Mononuclear cell (primary cell): Measurements from ENCODE around the gene HIBCH. TPM values are rescaled to one million over a fixed set of nuclear protein-coding genes. Genes with fewer than 3 reads are reported as not detected.
"Not testable (repeated sequence)": the region's sequence is repeated elsewhere in the genome, so short reads cannot be mapped to it uniquely, and the experiment has no call there.

Experiments
- H3K27me3 ChIP-seq: 2 replicates; pipeline ENCODE4 v1.6.0; 2011; ENCODE audit warnings: low read length, control low read depth; ENCODE audit not compliant: insufficient read depth
- H3K4me1 ChIP-seq: 2 replicates; pipeline ENCODE4 v1.5.1; 2011; ENCODE audit warnings: mild to moderate bottlenecking, low read length, control low read depth; ENCODE audit not compliant: insufficient read depth
- H3K4me3 ChIP-seq: 2 replicates; pipeline ENCODE4 v1.5.1; 2011; ENCODE audit warnings: mild to moderate bottlenecking, low read length, moderate library complexity
- H3K9me3 ChIP-seq: 2 replicates; pipeline ENCODE4 v1.5.1; 2011; ENCODE audit warnings: low read depth, mild to moderate bottlenecking, control low read depth, low read length
- total RNA-seq: library from RNA; depleted of rRNA; stranded (reverse); fragments of >200 nt; gene quantifications from one replicate; pipeline ENCODE4 v1.2.3, GENCODE V29; 2012

Gene HIBCH
- total RNA-seq, 1 donor = 2.0 TPM

DNA sequence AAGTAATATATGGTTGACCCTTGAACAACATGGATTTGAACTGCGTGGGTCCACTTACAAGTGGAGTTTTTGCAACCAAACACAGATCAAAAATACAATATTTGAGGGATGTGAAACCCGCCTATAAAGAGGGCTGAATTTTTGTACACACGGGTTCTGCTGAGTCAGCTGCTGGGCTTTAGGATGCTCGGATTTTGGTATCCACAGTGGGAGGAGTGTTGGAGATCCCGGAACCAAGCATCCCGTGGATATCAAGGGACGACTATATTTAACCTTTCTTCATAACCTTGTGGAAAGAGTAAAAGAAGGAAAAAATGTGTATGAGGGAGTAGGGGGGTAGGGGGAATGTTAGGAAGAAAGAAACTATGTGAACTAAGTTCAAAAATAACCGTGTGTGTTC is 13.8 kb upstream of the HIBCH start:
- Histone ChIP-seq H3K4me1 (no peaks in the 10 kb centered on the region), H3K27me3 (peaks cover 7% of the 10 kb centered on the region), H3K4me3 (no peak overlapping the region), H3K9me3 (no peaks in the 10 kb centered on the region)

- Histone ChIP-seq H3K4me3 (no peak overlapping the region), H3K27me3 (peaks cover 16% of the 10 kb centered on the region), H3K4me1 (no peaks in the 10 kb centered on the region), H3K9me3 (no peaks in the 10 kb centered on the region)
These were observed 9.0 kb upstream of the HIBCH start for GRCh38 chr2:190328573-190329147.

GRCh38 chr2:190327867-190328572 is 8.4 kb upstream of the HIBCH start:
- H3K4me3 ChIP-seq = no peak overlapping the region
- H3K9me3 ChIP-seq = no peaks in the 10 kb centered on the region
- no peaks in the 10 kb centered on the region for H3K4me1 ChIP-seq
- peaks cover 16% of the 10 kb centered on the region for H3K27me3 ChIP-seq

DNA sequence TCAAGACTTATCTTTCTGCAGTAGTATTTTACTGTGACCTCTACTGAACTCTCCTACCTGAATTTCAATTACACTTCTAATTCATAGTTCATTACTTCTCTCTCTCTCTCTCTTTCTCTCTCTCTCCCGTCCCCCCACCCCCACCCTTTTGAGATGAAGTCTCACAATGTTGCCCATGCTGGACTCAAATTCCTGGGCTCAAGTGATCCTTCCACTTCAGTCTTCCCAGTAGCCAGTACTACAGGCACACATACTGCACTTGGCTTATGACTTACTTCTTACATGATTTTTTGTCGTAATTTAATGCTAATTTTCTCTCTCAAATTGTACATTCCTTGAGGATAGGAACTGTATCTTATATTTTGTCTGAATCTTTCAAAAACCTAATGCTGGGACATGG is 6.0 kb upstream of the HIBCH start:
- Histone ChIP-seq H3K4me1 (no peaks in the 10 kb centered on the region), H3K4me3 (no peak overlapping the region), H3K9me3 (no peaks in the 10 kb centered on the region), H3K27me3 (peaks cover 12% of the 10 kb centered on the region)

DNA sequence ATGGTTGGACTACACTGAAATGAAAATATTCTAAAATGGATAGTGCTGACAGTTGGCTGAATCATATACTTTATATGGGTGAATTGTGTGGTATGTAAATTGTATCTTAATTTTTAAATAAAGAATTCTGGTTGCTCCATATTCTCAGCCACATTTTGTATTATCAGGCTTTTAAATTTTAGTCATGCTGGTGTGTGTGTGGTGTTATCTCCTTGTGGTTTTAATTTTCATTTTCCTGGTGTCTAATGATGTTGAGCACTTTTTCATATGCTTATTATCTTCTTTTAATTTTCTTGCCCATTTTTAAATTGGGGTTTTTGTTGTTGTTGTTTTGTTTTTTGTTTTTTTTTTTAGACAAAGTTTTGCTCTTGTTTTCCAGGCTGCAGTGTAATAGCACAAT is 3.8 kb upstream of the HIBCH start:
- Histone ChIP-seq H3K4me1 (peaks cover 16% of the 10 kb centered on the region), H3K27me3 (peaks cover 9% of the 10 kb centered on the region), H3K9me3 (no peaks in the 10 kb centered on the region), H3K4me3 (no peak overlapping the region)

- H3K4me3 ChIP-seq = no peak overlapping the region
- H3K4me1 ChIP-seq = peaks cover 32% of the 10 kb centered on the region
- no peaks in the 10 kb centered on the region for H3K9me3 ChIP-seq
- H3K27me3 ChIP-seq = no peaks in the 10 kb centered on the region
These were observed 1.1 kb upstream of the HIBCH start for GRCh38 chr2:190320696-190321095.

- Histone ChIP-seq H3K4me1 (peaks cover 32% of the 10 kb centered on the region), H3K4me3 (peak overlapping the region; percentile 63), H3K9me3 (no peaks in the 10 kb centered on the region), H3K27me3 (no peaks in the 10 kb centered on the region)
These were observed 583 bp downstream of the HIBCH start for GRCh38 chr2:190318931-190319554.

DNA sequence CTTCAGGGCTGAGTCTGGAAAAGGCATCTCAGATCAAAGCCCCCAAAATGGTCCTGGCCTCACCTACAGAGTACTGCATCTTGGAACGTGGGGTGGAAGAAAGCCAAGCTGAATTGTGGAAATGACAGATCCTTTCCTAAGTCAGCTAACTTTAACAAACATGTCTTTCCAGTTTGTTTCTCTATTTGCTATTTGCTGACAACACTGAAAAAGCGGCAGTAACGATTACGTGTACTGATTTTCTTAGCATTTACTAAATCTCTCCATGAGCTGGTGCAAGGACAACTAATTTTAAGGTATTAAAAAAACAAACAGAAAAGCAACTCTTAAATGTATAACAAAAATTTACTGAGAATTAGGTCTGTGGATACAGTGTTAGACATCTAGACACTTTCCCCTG is 1.1 kb downstream of the HIBCH start:
- H3K9me3 ChIP-seq = no peaks in the 10 kb centered on the region
- peaks cover 32% of the 10 kb centered on the region for H3K4me1 ChIP-seq
- H3K27me3 ChIP-seq = no peaks in the 10 kb centered on the region
- no peak overlapping the region for H3K4me3 ChIP-seq

DNA sequence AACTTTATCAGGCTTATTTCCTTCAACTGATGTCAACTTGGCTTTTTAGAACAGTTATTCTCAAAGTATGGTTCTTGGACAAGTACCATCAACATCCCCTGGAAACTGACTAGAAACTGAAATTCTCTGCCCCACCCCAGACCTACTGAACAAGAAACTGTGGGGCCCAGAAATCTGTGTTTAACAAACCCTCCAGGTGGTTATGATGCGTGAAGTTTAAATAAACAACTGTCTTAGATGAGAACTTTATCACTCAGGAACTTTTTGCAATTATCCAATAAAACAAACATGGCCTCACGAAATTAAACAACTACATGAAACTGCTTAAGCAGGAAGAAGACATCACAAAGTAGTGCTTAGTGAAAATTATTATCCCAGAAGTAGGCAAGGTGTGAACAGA is 4.4 kb downstream of the HIBCH start:
- no peaks in the 10 kb centered on the region for H3K27me3 ChIP-seq
- peaks cover 30% of the 10 kb centered on the region for H3K4me1 ChIP-seq
- H3K4me3 ChIP-seq = no peak overlapping the region
- no peaks in the 10 kb centered on the region for H3K9me3 ChIP-seq

DNA sequence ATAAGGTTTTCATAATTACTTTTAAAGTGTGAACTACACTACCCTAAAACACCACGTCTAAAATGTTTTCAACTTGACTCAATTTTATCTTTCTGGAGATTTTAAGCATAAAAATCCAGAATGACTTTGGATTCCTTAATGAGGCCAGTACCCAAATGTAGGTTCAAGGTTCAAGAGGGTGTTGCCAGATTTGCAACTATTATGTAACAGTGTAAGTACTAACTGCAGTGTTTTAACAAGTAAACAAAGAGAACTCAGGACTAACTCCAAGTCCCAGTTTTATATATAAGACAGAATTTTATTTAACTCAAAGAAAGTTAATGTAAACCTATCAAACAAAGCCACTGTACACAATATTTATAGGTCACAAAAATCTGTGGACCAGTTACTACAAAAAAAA is 5.7 kb downstream of the HIBCH start:
- H3K4me3 ChIP-seq = no peak overlapping the region
- H3K4me1 ChIP-seq = peaks cover 21% of the 10 kb centered on the region
- no peaks in the 10 kb centered on the region for H3K27me3 ChIP-seq

DNA sequence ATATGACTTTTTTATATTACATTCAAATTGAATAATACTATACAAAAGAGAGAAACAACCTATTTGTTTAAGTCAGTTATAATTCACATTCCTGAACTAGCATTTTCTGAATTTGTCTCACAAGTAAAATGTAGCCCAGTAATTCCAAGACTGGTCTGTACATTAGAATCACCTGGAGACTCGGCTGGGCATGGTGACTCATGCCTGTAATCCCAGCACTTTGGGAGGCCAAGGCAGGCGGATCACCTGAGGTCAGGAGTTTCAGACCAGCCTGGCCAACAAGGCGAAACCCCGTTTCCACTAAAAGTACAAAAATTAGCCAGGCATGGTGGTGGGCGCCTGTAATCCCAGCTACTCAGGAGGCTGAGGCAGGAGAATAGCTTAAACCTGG is 7.0 kb downstream of the HIBCH start:
- H3K9me3 ChIP-seq, H3K27me3 ChIP-seq, H3K4me3 ChIP-seq: not testable (repeated sequence)
- peaks cover 11% of the 10 kb centered on the region for H3K4me1 ChIP-seq

More for the DNA sequence above, 5.7 kb downstream of the HIBCH start:
- no peaks in the 10 kb centered on the region for H3K9me3 ChIP-seq

DNA sequence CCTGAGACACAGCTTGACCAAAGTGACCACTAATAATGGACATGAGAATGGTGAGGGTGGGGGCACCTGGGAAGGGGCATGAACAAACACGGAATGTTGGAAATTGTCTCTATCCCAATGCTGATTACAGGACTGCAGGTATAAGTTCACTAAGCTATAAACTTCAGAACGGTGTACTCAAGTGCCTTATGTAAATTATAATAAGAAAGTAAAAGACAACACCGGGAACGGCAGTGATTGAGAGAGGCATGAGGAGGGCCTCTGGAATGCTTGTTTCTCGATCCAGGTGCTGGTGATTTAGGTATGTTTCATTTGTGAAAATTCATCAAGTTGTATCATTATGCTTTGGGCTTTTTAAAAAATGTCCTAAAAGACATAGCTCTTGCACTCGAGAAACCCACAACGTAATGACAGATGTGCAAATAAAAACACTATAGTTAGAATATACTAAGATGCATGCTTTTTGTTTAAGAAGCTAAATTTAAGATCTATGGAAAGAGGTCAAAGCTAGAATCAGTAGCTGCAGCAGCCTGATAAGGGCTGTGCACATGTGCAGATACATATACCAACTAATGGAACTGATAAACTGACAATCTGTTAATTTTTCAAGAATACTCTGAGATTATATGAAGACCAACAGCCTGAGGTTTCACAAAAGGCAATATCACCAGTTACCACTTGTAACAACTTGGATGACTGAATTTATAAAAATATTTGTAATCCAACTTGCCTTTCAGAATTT is 7.6 kb downstream of the HIBCH start:
- H3K4me3 ChIP-seq = no peak overlapping the region
- no peaks in the 10 kb centered on the region for H3K9me3 ChIP-seq

DNA sequence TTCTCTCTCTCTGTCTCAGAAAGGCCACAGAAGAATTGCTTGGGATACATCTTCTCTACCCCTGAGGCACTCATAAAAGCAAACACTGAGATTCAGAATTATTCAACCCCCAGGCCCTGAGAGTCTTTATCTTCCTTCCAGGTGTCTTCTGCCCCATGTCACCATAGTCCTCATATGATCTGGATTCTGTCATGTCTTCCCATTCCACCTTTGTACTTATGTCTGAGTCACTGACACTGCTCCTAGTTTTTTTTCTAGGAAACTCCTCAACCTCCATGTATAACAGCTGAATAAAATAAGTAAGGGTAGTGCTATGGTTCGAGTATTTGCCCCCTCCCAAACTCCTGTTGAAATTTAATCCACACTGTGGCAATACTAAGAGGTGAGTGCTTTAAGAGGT is 11.6 kb downstream of the HIBCH start:
- Histone ChIP-seq H3K27me3 (no peaks in the 10 kb centered on the region), H3K9me3 (no peaks in the 10 kb centered on the region), H3K4me3 (no peak overlapping the region), H3K4me1 (no peaks in the 10 kb centered on the region)

More for the DNA sequence above, 7.6 kb downstream of the HIBCH start:
- Histone ChIP-seq H3K27me3 (no peaks in the 10 kb centered on the region), H3K4me1 (peaks cover 10% of the 10 kb centered on the region)

GRCh38 chr2:190304404-190304803 is 15.2 kb downstream of the HIBCH start:
- Histone ChIP-seq H3K4me3 (no peak overlapping the region), H3K9me3 (no peaks in the 10 kb centered on the region), H3K27me3 (no peaks in the 10 kb centered on the region)

DNA sequence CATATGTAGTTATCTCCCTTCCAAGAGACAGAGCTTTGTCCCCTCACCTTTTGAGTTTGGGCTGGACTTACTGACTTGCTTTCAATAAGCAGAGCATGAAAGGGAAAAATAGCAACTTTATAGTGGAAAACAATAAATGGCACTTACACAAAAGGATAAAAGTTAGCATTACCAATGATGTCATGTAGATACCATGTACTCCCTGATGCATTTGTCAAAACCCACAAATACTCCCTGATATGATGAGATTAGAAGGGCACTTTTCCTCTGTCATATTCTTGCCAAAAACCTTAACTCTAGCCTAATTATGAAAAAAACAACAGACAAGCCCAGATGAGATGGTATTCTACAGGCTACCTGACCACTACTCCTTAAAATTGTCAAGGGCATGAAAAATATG is 16.0 kb downstream of the HIBCH start:
- Histone ChIP-seq H3K27me3 (no peaks in the 10 kb centered on the region), H3K4me3 (no peak overlapping the region), H3K4me1 (no peaks in the 10 kb centered on the region), H3K9me3 (no peaks in the 10 kb centered on the region)

More at GRCh38 chr2:190304404-190304803, 15.2 kb downstream of the HIBCH start:
- no peaks in the 10 kb centered on the region for H3K4me1 ChIP-seq
